Urinary bladder (tissue), 4 donors: Measurements from ENCODE around the gene NINL. TPM values are rescaled to one million over a fixed set of nuclear protein-coding genes. Genes with fewer than 3 reads are reported as not detected.

Source experiments
- DNase-seq: peaks from one replicate; pipeline ENCODE4 v3.0.0-alpha.2; 2015; ENCODE audit errors: extremely low spot score
- H3K27ac ChIP-seq: one replicate; pipeline ENCODE4 v1.5.1; 2013; ENCODE audit warnings: low read depth, mild to moderate bottlenecking, moderate library complexity
- H3K36me3 ChIP-seq: one replicate; pipeline ENCODE4 v1.6.1; 2013; ENCODE audit warnings: mild to moderate bottlenecking, moderate library complexity; ENCODE audit not compliant: insufficient read depth
- H3K4me1 ChIP-seq: one replicate; pipeline ENCODE4 v1.6.1; 2013; ENCODE audit warnings: mild to moderate bottlenecking, moderate library complexity; ENCODE audit not compliant: insufficient read depth
- H3K4me3 ChIP-seq: one replicate; pipeline ENCODE4 v1.5.1; 2013; ENCODE audit warnings: low read depth, low read length
- WGBS: extraction: QIAGEN DNeasy Blood & Tissue Kit; methylation state at CpG from one replicate; pipeline ENCODE4 v1.1.7; 2013; 5-methylcytosine and 5-hydroxymethylcytosine counted together
- polyA plus RNA-seq: library from polyadenylated mRNA; stranded (reverse); fragments of 200-250 nt; gene quantifications from one replicate; pipeline ENCODE4 v1.2.3, GENCODE V29; 2013
- total RNA-seq: library from RNA; depleted of rRNA; stranded (reverse); fragments of >200 nt; gene quantifications from one replicate; pipeline ENCODE4 v1.2.3, GENCODE V29; 2014
- donor health status: healthy with polysubstance abuse.
- donor health status: healthy.

The NINL gene
- total and polyA plus RNA-seq, 2 donors, result 6.2 to 11.3 TPM

DNA sequence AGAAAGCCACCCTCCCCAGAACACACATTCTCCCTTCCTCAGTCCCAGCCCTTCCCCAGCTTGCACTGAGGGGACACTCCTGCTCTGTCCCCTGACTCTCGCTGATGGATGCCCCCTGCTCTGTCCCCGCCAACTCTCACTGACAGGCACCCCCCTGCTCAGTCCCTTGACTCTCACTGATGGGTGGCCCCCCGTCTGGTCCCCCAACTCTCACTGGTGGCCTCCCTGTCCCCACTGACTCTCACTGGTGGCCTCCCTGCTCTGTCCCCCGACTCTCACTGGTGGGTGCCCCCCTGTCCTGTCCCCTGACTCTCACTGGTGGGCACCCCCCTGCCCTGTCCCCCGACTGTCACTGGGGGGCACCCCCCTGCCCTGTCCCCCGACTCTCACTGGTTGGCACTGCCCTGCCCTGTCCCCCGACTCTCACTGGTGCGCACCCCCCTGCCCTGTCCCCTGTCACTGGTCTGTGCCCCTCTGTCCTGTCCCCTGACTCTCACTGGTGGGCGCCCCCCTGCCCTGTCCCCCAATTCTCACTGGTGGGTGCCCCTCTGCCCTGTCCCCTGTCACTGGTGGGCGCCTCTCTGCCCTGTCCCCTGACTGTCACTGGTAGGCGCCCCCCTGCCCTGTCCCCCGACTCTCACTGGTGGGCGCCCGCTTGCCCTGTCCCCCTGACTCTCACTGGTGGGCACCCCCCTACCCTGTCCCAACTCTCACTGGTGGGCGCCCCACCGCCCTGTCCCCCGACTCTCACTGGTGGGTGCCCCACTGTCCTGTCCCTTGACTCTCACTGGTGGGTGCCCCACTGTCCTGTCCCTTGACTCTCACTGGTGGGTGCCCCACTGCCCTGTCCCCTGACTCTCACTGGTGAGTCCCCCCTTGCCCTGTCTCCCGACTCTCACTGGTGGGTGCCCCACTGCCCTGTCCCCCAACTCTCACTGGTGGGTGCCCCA lies 116.9 kb downstream of the NINL start:
- H3K4me1 ChIP-seq, result no peaks in the 10 kb centered on the region
- no peak for DNase-seq
- peaks cover 3% of the 10 kb centered on the region for H3K36me3 ChIP-seq
- WGBS, result 96% methylated on average over 18 of the region's 18 CpGs
- no peak overlapping the region for H3K27ac ChIP-seq
- no peak overlapping the region for H3K4me3 ChIP-seq

DNA sequence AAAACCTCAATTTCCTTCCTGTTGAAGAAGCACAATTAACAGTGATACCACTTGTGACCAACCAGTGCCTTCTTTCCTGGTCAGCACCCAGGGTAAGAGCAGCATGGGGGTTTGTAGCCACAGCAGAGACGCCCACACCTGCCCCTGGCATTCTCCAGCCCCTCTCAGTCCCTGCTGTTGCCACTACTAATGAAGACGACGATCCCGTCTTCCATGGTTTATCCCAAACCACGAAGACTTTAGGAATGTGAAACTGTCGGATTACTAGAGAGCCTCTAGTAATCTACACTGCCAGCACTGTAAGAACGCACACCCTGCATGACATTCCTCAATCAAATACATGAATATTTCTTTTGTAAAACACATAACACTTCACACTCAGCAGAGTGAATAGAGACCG lies 117.9 kb downstream of the NINL start:
- peaks cover 3% of the 10 kb centered on the region for H3K36me3 ChIP-seq
- no peak overlapping the region for H3K27ac ChIP-seq
- WGBS, result 88% methylated on average over 8 of the region's 8 CpGs
- DNase-seq, result no peak
- no peak overlapping the region for H3K4me3 ChIP-seq
- H3K4me1 ChIP-seq, result no peaks in the 10 kb centered on the region

- Histone ChIP-seq H3K4me3 (no peak overlapping the region), H3K27ac (no peak overlapping the region), H3K4me1 (no peaks in the 10 kb centered on the region), H3K36me3 (peaks cover 3% of the 10 kb centered on the region)
- DNase-seq, result no peak
- 88% methylated on average over 7 of the region's 7 CpGs for WGBS
Observed at GRCh38 chr20:25466846-25467245, 118.5 kb downstream of the NINL start.

DNA sequence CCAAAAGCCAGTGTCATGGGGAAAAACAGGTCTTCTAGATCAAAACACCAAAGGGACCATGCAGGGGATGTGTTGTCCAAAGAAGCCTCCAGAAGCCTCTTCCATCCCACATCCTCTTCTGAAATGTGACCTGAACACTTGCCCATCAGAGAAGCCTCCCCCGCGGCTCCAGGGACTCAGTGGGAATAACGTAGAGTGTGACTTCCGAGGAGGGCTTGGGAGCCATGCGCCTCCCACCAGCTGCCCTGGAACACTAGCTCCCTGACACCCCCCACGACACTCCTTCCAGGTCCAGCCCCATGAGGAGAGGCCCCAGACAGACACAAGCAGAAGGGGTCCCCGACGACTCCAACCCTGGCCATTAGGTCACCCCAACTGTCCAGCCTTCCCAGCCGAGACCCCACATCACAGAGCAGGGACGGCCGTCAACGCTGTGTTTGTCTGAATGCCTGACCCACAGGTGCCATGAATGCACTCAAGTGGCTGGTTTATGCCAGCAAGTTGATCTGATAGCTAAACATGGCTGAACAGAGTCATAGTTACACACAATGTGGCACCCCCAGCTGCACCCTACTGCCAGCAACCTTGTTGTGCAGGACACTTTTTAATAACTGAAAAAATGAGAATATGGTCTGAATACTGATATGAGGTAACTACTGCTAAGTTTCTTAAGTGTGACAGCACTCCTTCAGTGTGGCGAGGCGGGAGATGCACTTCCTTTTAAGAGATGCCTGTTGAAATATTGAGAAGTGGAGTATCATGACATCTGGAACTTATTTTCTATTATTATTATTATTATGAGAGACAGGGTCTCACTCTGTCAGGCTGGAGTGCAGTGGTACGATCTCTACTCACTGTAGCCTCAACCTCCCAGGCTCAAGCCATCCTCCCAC lies 119.8 kb downstream of the NINL start:
- H3K4me3 ChIP-seq, result no peak overlapping the region
- no peak for DNase-seq
- peaks cover 3% of the 10 kb centered on the region for H3K36me3 ChIP-seq
- WGBS, result 92% methylated on average over 15 of the region's 15 CpGs
- no peaks in the 10 kb centered on the region for H3K4me1 ChIP-seq
- no peak overlapping the region for H3K27ac ChIP-seq

- Histone ChIP-seq H3K27ac (no peak overlapping the region), H3K4me3 (no peak overlapping the region), H3K4me1 (no peaks in the 10 kb centered on the region), H3K36me3 (peaks cover 3% of the 10 kb centered on the region)
- 79% methylated on average over 13 of the region's 13 CpGs for WGBS
- DNase-seq, result no peak
Observed at GRCh38 chr20:25464501-25465242, 120.7 kb downstream of the NINL start.

DNA sequence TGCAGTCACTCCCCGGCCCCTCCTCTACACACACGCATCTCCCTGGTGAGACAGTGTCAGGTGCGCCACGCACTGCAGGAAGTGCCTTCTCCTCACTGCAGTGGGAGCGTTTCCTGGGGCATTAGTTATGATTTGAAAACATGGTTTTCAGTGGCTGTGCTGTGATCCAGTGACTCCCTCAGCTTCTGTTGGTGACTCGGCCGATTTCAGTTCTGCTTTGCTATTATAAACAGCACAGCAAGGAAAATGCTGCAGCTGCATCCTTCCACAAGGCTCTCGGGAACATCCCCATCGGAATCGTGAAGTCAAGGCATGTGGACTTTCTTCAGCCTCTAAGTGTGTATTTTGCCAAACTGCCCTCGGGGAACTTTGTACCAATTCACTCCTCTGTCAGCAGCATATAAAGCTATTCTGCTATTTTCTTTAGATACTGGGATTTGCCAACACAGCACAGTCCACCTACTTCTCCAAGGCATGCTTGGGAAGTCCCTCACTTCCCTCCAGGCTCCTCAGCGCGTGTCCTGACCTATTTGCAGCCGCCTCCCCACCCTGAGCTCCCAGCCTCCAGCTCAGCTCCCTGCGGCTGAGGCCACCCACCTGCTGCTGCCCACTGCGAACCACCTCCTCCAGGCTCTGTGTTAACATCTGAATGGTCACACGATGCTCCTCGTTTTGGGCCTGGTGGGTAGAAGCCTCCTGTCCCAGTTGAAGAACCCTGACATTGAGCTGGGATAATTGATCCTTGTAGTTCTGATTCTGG lies 123.4 kb downstream of the NINL start:
- Histone ChIP-seq H3K4me3 (no peak overlapping the region), H3K36me3 (no peaks in the 10 kb centered on the region), H3K4me1 (no peaks in the 10 kb centered on the region), H3K27ac (no peak overlapping the region)
- WGBS, result 83% methylated on average over 18 of the region's 18 CpGs
- DNase-seq, result no peak

GRCh38 chr20:25461281-25461650 lies 124.1 kb downstream of the NINL start:
- WGBS, result 94% methylated on average over 9 of the region's 9 CpGs
- Histone ChIP-seq H3K4me1 (no peaks in the 10 kb centered on the region), H3K4me3 (no peak overlapping the region), H3K27ac (no peak overlapping the region), H3K36me3 (no peaks in the 10 kb centered on the region)
- no peak for DNase-seq

GRCh38 chr20:25460566-25461280 lies 124.6 kb downstream of the NINL start:
- no peaks in the 10 kb centered on the region for H3K36me3 ChIP-seq
- WGBS, result 95% methylated on average over 19 of the region's 19 CpGs
- no peak overlapping the region for H3K27ac ChIP-seq
- no peak overlapping the region for H3K4me3 ChIP-seq
- H3K4me1 ChIP-seq, result no peaks in the 10 kb centered on the region
- no peak for DNase-seq

DNA sequence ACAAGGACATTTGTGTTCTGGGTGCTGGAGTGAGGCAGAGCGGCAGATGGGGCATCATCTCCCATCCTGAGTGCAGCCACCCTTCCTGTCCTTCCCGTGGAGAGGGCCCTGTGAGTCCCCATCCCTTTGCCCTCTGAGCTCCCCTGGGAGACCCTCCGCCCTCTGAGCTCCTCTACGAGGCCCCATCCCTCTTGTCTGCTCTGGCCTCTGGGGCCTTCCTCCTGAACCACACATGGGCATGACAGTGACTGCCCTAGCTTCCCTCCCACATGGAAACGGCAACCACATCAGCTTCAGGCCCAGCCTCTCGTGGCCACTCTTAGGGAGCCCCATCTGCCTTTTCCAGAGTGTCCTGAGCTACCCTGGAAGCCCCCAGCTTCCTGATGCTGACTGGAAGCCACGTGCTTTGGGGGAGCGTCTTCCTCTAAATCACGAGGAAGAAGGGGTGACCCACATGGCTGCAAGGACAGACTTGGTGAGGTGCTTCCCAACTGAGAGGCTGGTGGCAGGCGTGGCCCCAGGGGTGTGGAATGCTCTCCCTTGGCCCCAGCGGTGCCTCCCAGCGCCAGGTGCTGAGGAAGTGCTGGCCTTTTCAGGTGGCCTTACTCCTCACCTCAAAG lies 125.3 kb downstream of the NINL start:
- Histone ChIP-seq H3K36me3 (no peaks in the 10 kb centered on the region), H3K27ac (no peak overlapping the region), H3K4me1 (no peaks in the 10 kb centered on the region), H3K4me3 (no peak overlapping the region)
- 92% methylated on average over 12 of the region's 12 CpGs for WGBS
- no peak for DNase-seq

GRCh38 chr20:25459111-25459830 lies 126.1 kb downstream of the NINL start:
- DNase-seq, result no peak
- no peaks in the 10 kb centered on the region for H3K4me1 ChIP-seq
- H3K36me3 ChIP-seq, result no peaks in the 10 kb centered on the region
- H3K27ac ChIP-seq, result no peak overlapping the region
- 93% methylated on average over 20 of the region's 20 CpGs for WGBS
- no peak overlapping the region for H3K4me3 ChIP-seq

GRCh38 chr20:25457886-25458680 lies 127.2 kb downstream of the NINL start:
- Histone ChIP-seq H3K36me3 (no peaks in the 10 kb centered on the region), H3K4me3 (no peak overlapping the region), H3K4me1 (no peaks in the 10 kb centered on the region), H3K27ac (no peak overlapping the region)
- 92% methylated on average over 22 of the region's 22 CpGs for WGBS
- DNase-seq, result no peak
